GM18868 (cell line): ENCODE results near the gene ZBTB20.

Experiments
- ATAC-seq: cut with Tn5 transposase; IDR thresholded peaks from one replicate; pipeline ENCODE4 v1.9.1; 2021; ENCODE audit warnings: mild to moderate bottlenecking, moderate library complexity; ENCODE audit not compliant: unreplicated experiment

ZBTB20 gene

GRCh38 chr3:114727373-114727772 is 419.7 kb downstream of the ZBTB20 start:
- ATAC-seq: peak; percentile 91

DNA sequence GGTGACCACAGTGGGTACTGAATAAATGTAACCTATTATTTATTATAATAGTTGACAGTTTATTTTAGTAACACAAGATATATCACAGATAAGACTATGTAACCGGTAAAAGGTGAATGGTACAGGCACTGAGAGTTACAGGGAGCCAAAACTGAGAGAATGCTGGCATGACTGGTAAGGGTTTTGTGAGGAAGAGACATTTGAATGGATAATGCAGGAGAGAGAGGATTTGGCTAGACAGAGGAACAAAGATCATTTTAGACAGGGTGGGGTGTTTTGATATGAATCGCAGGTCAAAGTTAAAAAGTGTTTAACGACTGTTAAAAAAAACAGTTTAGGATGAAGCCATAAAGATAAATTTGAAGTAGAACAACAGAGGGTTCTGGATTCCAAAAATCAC is 421.1 kb downstream of the ZBTB20 start:
- ATAC-seq: no peak

DNA sequence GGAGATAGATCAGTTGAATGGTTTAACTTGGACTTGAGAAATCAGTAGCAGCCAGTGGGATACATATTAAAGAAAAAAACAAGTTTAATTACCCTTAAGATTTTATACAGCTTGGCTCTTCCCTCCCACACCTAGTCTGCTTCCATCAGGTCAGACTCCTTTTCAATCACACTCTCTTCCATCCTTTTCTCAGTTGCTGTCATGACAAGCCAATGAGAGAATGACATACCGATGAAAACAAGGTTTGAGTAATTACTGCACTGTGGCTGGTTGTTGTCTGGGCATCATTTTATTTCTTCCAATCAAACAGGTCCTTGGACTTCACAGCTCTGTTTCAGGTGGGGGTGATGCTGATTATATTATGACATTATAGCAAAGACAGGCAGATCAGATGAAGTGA is 424.6 kb downstream of the ZBTB20 start:
- no peak for ATAC-seq

GRCh38 chr3:114721864-114722263 is 425.2 kb downstream of the ZBTB20 start:
- peak; percentile 85 for ATAC-seq

DNA sequence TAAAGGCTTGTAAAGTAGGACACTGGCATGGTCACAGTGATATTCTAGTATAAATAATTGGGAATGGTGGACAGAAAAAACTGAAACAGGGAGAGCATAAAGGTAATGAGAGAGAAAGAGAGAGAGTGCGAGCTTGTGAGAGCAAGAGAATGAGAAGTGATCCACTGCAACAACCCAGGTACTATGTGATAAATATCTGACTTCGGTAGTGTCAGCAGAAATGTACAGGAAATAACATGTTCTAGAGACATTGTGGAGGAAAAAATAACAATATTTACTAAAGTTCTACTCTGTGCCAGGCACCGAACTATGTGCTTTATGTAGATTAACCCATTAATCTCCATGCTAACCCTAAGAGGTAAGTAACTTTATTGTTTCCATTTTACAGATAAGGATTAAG is 425.9 kb downstream of the ZBTB20 start:
- peak; percentile 13 for ATAC-seq

DNA sequence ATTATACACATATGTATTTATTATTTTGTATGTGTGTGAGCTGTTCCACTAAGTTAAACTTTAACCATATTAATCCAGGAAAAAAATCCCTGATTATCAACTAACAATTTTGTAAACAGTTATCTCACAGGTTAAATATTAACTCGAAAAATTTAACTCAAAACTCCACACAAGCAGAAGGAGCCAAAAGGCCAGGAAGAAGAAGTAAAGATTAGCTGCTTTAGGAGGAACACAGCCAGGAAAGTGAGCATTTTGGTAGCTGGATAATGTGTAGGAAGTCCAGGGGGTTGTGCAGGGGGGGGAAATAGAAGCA is 428.2 kb downstream of the ZBTB20 start:
- ATAC-seq: no peak

GRCh38 chr3:114718071-114718897 is 428.8 kb downstream of the ZBTB20 start:
- ATAC-seq: no peak

- ATAC-seq: no peak
These were observed 430.2 kb downstream of the ZBTB20 start for GRCh38 chr3:114716916-114717315.

GRCh38 chr3:114716126-114716525 is 431.0 kb downstream of the ZBTB20 start:
- no peak for ATAC-seq

- ATAC-seq: no peak
These were observed 432.1 kb downstream of the ZBTB20 start for GRCh38 chr3:114714957-114715460.

DNA sequence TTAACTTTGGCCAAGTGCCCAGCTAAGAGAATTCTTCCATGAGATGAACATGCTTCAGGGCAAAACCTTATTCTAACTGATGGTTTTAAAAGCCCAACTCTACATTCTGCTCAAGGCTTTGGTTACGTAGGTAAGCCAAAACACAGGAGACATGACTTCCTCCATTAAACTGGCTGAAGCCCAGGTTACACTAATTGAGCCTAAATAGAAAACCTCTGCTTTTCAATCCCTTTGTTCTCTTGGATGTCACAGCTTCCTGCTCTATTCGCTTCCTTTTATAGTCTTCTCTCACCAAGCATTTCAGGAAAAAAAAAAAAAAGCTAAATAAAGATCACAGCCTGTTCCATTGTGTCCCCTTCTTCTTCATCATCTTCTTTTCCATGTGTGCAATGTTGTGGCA is 432.9 kb downstream of the ZBTB20 start:
- ATAC-seq: no peak

GRCh38 chr3:114712728-114713492 is 434.2 kb downstream of the ZBTB20 start:
- ATAC-seq: no peak

GRCh38 chr3:114711321-114711886 is 435.7 kb downstream of the ZBTB20 start:
- no peak for ATAC-seq

DNA sequence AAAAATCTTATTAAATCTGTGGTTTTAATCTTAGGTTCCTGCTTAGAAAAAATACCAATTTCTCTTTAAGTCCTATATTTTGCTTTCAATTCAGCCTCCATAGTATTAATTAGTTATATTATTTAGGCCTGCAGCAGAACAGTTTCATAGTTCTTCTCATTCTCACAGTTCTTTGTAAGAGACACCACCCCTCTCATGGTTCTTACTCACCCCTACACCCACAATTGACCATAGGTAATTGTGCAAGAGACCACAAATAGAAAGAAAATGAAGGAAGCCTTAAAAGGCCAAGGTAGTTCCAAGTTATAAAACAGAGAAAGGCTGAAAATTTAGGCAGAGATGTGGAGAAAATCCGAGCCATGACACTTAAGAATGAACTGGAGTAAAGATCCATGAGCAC is 438.0 kb downstream of the ZBTB20 start:
- ATAC-seq: no peak

- ATAC-seq: no peak
These were observed 439.7 kb downstream of the ZBTB20 start for GRCh38 chr3:114707252-114707860.

DNA sequence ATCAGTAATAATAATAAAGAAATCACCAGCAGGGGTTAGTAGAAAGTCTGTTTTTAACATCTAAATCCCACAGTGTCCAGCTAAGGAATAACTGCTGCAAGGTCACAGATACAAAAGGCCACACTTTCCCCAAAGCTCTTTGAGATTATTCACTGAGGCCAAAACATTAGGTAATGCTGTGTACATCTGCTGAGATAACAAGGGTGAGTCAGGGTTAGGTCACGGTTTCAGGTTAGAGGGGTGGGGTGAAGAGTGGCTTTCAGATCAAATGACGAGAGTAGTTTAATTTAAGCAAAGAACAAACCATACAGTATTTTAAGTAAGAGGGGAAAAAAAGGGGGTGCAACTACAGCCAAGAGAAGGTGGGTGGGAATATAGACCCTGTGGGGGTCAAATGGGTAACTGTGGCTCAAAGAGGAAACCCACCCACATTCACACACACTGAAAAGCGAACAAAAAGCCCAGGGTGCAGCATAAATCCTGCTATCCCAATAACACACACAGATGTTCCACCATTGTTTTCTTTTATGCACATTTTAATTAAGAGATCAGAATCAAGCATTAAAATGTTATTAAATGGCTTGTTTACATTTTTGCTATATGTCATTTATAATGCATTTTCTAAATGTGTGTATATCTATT is 440.4 kb downstream of the ZBTB20 start:
- ATAC-seq: peak; percentile 87

DNA sequence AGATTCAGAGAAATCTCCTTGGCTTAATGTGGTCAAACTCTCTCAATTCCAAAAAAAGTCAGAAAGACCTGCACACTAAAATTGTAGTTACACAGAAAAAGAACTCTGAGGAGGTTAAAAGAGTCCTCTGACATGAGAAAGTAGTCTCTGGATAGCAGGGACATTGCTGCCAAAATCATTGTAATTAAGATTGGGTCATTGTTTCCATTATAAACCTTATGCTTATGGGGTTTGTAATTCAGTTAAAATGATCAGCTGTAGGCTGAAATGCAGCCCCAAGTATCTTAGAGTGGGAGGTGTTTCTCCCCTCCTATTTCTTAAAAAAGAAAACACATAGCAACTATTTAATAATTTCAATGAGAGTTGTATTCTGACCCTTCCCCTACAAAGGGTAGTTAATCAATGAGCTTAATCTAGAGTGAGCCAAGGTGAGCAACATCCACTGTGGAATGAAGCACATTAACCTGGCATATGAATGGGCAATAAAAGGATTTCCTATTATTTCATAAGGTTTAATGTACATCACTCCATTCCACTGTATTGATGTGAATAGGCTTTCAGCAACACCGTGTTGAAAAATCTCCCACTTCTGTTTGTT is 446.4 kb downstream of the ZBTB20 start:
- ATAC-seq: no peak

DNA sequence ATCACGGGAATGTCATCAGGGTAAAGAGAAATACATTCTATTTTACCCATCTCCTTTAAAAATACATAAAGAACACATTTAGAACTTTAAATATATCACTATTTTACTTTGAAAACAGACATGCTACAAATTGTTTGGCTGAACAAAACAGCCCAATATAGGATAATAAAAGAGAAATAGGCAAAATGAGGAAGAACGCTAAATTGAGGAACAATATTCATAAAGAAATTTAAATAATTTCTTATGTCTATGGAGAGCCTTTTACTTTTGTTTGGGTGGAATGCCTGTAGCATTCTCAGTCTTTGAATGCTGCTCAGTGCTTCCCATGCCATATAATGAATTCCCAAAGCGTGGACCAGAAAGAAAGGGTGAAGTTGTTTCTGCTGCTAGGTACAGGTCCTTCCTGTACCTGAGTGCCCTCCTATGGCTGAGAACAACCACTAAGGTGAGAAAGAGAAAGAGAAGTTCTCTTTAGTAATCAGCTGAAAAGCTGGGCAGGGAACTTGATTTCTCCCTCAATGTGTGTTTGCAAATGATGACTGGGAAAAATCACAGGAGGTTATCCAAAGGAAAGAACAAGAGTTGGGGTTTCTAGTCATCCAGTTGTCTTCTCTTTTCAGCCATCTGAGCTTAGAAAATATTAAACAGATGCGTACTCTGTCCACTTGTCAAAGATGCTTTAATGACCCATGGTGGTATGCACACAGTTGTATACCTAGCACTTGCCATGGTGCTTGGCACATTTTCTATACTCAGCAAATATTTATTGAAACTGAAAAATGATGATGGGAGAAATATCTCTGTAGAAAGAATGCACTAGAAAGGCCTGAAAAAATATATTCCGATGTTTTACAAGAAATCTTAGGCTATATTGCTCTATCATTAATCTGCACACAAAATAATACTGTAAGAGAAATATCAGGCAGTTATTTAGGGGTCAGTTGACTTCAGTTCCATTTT is 448.7 kb downstream of the ZBTB20 start:
- ATAC-seq: no peak

GRCh38 chr3:114697401-114697800 is 449.7 kb downstream of the ZBTB20 start:
- ATAC-seq: no peak
